Sigmoid colon (tissue), 7 donors: ENCODE measurements around the gene NUBP2. TPM values are rescaled to one million over a fixed set of nuclear protein-coding genes. Genes with fewer than 3 reads are reported as not detected.

Experiments used
- DNase-seq: peaks from one replicate; pipeline ENCODE4 v3.0.0-alpha.2; 2019
- H3K27ac ChIP-seq, 4 donors: fragments of 200-600 bp; sonication (generic); one replicate each; pipeline ENCODE4 v1.5.1; 2016 to 2019; ENCODE audit warnings: mild to moderate bottlenecking in 1 of 4
- H3K27me3 ChIP-seq, 3 donors: fragments of 200-600 bp; sonication (generic); one replicate each; pipeline ENCODE4 v1.5.1; 2019; ENCODE audit warnings: mild to moderate bottlenecking in 1 of 3
- H3K36me3 ChIP-seq, 4 donors: fragments of 200-600 bp; sonication (generic); one replicate each; pipeline ENCODE4 v1.5.1; 2016 to 2019
- H3K4me1 ChIP-seq, 4 donors: fragments of 200-600 bp; sonication (generic); one replicate each; pipeline ENCODE4 v1.5.1; 2017 to 2019
- H3K4me3 ChIP-seq, 4 donors: fragments of 200-600 bp; sonication (generic); one replicate each; pipeline ENCODE4 v1.5.1; 2017 to 2019; ENCODE audit warnings: mild to moderate bottlenecking in 2 of 4, moderate library complexity in 1 of 4
- H3K9me3 ChIP-seq, 4 donors: fragments of 200-600 bp in 3 of 4; sonication (generic) in 3 of 4; one replicate each; pipeline versions ENCODE4 v1.5.1 to v1.6.1; 2013 to 2019
- EP300 ChIP-seq, 4 donors: sonication (generic); formaldehyde crosslinking; IDR thresholded peaks; one replicate each; pipeline ENCODE4 v1.6.1; 2017; ENCODE audit warnings: antibody characterized with exemption in 4 of 4
- POLR2A ChIP-seq, 2 donors: fragments of 450-650 bp; IDR thresholded peaks; one replicate each; pipeline ENCODE4 v1.6.1; 2016; ENCODE audit warnings: antibody characterized with exemption in 2 of 2, mild to moderate bottlenecking in 2 of 2, moderate library complexity in 2 of 2
- POLR2AphosphoS5 ChIP-seq, 4 donors: sonication (generic); formaldehyde crosslinking; IDR thresholded peaks; one replicate each; pipeline ENCODE4 v1.6.1; 2017; ENCODE audit warnings: antibody characterized with exemption in 4 of 4
- WGBS, 2 donors: extraction: QIAGEN DNeasy Blood & Tissue Kit; methylation state at CpG; one replicate each; pipeline ENCODE4 v1.1.7; 2013; 5-methylcytosine and 5-hydroxymethylcytosine counted together
- intact Hi-C: fragments of 100-400 bp; cut with DNase I; formaldehyde crosslinking; loops from one replicate; pipeline ENCODE4 v1.15.1; 2023
- polyA plus RNA-seq, 3 donors: library from polyadenylated mRNA; stranded (reverse); fragments of 200-250 nt; gene quantifications; one replicate each; pipeline ENCODE4 v1.2.3, GENCODE V29; 2013
- total RNA-seq, 4 donors: library from RNA; depleted of rRNA; stranded (reverse); fragments of >200 nt; gene quantifications; one replicate each; pipeline ENCODE4 v1.1.0, GENCODE V29; 2016
- TF ChIP-seq, protein P1 (sequence below), 4 experiments: fragments of 450-650 bp in 3 of 4; fragments of 200-600 bp in 1 of 4; IDR thresholded peaks; one replicate each; pipeline ENCODE4 v1.5.1; 2016 to 2019; ENCODE audit warnings: antibody characterized with exemption in 4 of 4, mild to moderate bottlenecking in 3 of 4, moderate library complexity in 2 of 4
- donor health status: healthy with polysubstance abuse.
- donor health status: Bipolar disorder and iron deficiency.
- donor health status: healthy.

Gene NUBP2, protein sequence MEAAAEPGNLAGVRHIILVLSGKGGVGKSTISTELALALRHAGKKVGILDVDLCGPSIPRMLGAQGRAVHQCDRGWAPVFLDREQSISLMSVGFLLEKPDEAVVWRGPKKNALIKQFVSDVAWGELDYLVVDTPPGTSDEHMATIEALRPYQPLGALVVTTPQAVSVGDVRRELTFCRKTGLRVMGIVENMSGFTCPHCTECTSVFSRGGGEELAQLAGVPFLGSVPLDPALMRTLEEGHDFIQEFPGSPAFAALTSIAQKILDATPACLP
- total RNA-seq = 100 to 1,000 TPM in 2 of 4 donors, 10 to 100 TPM in 2; 77.8 to 170 (median 98.1) TPM
- 10 to 100 TPM; 53.5 to 69.1 (median 56.6) TPM for polyA plus RNA-seq

DNA sequence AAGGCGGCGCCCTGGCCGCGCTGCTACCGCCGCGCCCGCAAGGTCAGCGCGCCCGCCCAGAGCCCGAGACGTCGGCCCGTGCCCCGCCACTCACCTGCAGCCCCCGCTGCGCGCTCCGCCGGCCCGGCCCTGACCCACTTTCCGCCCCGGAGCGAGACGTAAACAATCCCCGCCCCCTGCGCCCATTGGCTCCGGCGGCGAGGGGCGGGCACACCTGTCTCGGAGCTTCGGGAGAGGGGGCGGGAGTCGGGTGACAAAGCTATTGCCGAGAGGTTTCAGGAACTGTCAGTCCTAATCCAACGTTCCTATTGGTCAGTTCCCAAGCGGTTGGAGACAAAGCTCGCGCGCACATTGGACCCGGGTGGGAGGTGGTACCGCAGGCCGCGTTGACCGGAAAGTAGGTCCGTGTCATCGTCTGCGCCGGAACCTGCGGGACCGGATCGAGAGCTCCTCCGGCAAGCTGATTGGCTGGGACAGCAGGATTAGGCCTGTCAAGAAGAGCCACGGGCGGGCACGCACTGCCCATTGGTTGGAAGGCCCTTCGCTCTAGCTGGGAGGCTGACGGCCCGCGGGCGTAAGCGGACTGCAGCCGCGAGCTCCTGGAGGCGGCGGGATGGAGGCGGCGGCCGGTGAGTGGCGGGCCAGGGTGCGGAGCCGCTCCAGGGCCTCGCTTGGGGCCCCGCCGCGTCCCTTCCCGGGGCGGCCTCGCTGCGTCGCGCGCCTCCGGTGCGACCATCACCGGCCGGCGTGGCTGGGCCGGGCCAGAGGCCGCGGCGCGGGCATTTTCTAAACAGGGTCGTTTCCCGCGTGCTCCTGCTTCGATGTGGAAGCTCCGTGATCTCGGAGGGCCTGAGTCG lies at the start of gene NUBP2, which contains the start of gene SPSB3:
TSS of gene NUBP2 (plus strand) at position 553 of the 857 bp plus-strand sequence. CDS start at position 614, 61 bp downstream.
TSS of gene SPSB3 (minus strand) at position 164 of the 857 bp plus-strand sequence. CDS start 1,088 bp downstream, outside the sequence.
- WGBS, 2 donors = 0% methylated on average over 102 of the region's 102 CpGs
- Histone ChIP-seq H3K27ac (peak within 1 kb of the TSS; percentile 80 to 97 (median 90)), H3K36me3 (peaks cover 0 to 58% (median 33%) of the 10 kb centered on the region in 4 donors), H3K4me3 (peak within 1 kb of the TSS; percentile 66 to 96 (median 90)), H3K9me3 (no peaks in the 10 kb centered on the region), H3K4me1 (peaks cover 0 to 48% (median 40%) of the 10 kb centered on the region in 4 donors), H3K27me3 (no peaks in the 10 kb centered on the region)
- peak; percentile 100 for DNase-seq
- TF ChIP-seq POLR2A (IDR thresholded peaks at IDR 0.05) = no peak
- TF ChIP-seq POLR2AphosphoS5 (IDR thresholded peaks at IDR 0.05) = peak; percentile 74 to 83 (median 80)
- intact Hi-C loops = no loop called here

DNA sequence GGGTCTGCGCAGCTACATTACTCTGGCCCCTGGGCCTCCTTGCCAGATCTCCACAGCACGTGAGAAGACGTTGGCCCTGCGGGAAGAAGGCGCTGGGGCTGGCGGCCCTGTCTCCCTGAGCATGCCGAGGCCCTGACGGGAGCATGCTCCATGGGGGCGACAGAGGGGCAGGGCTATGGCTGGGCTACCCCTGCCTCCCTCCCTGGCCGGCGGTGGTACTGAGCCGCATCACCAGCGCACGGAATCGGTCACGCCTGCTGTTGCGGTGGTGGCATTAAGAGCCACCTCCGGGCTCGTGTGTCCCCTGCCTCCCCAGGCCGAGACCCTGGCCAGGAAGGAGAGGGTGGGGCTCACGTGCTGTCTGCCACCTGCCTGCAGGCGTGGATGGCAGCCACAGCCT lies 48.6 kb upstream of the NUBP2 start:
- Histone ChIP-seq H3K9me3 (no peaks in the 10 kb centered on the region), H3K27me3 (no peaks in the 10 kb centered on the region), H3K36me3 (peaks cover 27 to 47% (median 37%) of the 10 kb centered on the region in 4 donors), H3K4me1 (no peaks in the 10 kb centered on the region), H3K4me3 (no peak overlapping the region), H3K27ac (no peak overlapping the region)
- 96% methylated on average over 22 of the region's 22 CpGs for WGBS, 2 donors
- TF ChIP-seq POLR2AphosphoS5 (IDR thresholded peaks at IDR 0.05) = no peak
- no peak for TF ChIP-seq EP300 (IDR thresholded peaks at IDR 0.05)
- TF ChIP-seq, protein P1, sequence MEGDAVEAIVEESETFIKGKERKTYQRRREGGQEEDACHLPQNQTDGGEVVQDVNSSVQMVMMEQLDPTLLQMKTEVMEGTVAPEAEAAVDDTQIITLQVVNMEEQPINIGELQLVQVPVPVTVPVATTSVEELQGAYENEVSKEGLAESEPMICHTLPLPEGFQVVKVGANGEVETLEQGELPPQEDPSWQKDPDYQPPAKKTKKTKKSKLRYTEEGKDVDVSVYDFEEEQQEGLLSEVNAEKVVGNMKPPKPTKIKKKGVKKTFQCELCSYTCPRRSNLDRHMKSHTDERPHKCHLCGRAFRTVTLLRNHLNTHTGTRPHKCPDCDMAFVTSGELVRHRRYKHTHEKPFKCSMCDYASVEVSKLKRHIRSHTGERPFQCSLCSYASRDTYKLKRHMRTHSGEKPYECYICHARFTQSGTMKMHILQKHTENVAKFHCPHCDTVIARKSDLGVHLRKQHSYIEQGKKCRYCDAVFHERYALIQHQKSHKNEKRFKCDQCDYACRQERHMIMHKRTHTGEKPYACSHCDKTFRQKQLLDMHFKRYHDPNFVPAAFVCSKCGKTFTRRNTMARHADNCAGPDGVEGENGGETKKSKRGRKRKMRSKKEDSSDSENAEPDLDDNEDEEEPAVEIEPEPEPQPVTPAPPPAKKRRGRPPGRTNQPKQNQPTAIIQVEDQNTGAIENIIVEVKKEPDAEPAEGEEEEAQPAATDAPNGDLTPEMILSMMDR (IDR thresholded peaks at IDR 0.05) = no peak
- TF ChIP-seq POLR2A (IDR thresholded peaks at IDR 0.05) = no peak
- no peak for DNase-seq
- intact Hi-C loops = no loop called here

DNA sequence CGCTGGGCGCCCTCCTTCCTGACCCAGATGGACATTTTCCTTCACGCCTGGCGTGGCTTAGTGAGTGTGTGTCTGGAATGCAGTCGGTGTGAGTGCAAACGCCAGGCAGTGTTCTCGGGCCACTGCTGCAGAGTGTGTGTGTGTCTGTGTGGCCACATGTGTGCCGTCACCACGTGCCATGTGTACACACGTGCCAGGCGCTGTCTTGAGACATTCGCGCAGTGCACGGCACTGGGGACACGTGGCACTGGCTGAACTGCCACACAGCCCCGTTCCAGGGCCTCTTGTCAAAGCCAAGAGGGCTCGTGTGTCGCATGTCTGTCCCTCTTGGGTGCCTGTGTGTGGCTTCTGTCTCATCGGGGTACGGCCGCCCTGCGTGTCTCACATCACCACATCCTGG lies 47.9 kb upstream of the NUBP2 start:
- TF ChIP-seq POLR2A (IDR thresholded peaks at IDR 0.05) (no peak), POLR2AphosphoS5 (IDR thresholded peaks at IDR 0.05) (no peak), EP300 (IDR thresholded peaks at IDR 0.05) (no peak)
- TF ChIP-seq, protein P1 (IDR thresholded peaks at IDR 0.05) = no peak
- Histone ChIP-seq H3K9me3 (no peaks in the 10 kb centered on the region), H3K36me3 (peaks cover 21 to 40% (median 31%) of the 10 kb centered on the region in 4 donors), H3K4me3 (no peak overlapping the region), H3K27ac (no peak overlapping the region), H3K27me3 (no peaks in the 10 kb centered on the region), H3K4me1 (no peaks in the 10 kb centered on the region)
- WGBS, 2 donors = 98% methylated on average over 22 of the region's 22 CpGs
- intact Hi-C loops = no loop called here
- no peak for DNase-seq

DNA sequence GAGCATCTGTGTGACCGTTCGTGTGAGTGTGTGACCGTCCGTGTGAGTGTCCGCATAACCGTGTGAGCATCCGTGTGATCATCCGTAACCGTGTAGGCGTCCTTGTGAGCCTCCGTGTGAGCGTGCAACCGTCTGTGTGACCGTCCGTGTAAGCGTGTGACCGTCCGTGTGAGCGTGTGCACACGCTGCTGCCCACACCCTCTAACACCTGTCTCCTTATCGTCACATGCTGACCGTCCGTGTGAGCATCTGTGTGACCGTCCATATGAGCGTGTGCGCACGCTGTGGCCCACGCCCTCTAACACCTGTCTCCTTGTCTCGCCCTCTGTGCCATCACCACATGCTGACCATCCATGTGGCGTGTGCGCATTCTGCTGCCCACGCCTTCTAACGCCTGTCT lies 42.5 kb upstream of the NUBP2 start:
- DNase-seq = no peak
- TF ChIP-seq POLR2A (IDR thresholded peaks at IDR 0.05) (no peak), POLR2AphosphoS5 (IDR thresholded peaks at IDR 0.05) (no peak), EP300 (IDR thresholded peaks at IDR 0.05) (no peak)
- TF ChIP-seq, protein P1 (IDR thresholded peaks at IDR 0.05) = no peak
- Histone ChIP-seq H3K36me3 (peaks cover 13 to 39% (median 15%) of the 10 kb centered on the region in 4 donors), H3K27ac (no peak overlapping the region), H3K4me3 (no peak overlapping the region), H3K4me1 (no peaks in the 10 kb centered on the region), H3K27me3 (no peaks in the 10 kb centered on the region), H3K9me3 (no peaks in the 10 kb centered on the region)
- 97 to 98% methylated on average over 33 of the region's 33 CpGs for WGBS, 2 donors
- intact Hi-C loops = no loop called here
